Measurements from ENCODE around the gene PRIMPOL.
"Not testable (repeated sequence)": the region's sequence is repeated elsewhere in the genome, so short reads cannot be mapped to it uniquely, and the experiment has no call there.

GRCh38 chr4:184625783-184626596, 23.5 kb upstream of the PRIMPOL start:
- TF ChIP-seq CTCF (IDR thresholded peaks at IDR 0.05; ENCODE audit: low read length); EZH2 (IDR thresholded peaks at IDR 0.05; ENCODE audit: borderline replicate concordance, low read length): not testable (repeated sequence)

Measured in OCI-LY1 (cell line).